Measurements from ENCODE around the gene CCND1.

The CCND1 gene

DNA sequence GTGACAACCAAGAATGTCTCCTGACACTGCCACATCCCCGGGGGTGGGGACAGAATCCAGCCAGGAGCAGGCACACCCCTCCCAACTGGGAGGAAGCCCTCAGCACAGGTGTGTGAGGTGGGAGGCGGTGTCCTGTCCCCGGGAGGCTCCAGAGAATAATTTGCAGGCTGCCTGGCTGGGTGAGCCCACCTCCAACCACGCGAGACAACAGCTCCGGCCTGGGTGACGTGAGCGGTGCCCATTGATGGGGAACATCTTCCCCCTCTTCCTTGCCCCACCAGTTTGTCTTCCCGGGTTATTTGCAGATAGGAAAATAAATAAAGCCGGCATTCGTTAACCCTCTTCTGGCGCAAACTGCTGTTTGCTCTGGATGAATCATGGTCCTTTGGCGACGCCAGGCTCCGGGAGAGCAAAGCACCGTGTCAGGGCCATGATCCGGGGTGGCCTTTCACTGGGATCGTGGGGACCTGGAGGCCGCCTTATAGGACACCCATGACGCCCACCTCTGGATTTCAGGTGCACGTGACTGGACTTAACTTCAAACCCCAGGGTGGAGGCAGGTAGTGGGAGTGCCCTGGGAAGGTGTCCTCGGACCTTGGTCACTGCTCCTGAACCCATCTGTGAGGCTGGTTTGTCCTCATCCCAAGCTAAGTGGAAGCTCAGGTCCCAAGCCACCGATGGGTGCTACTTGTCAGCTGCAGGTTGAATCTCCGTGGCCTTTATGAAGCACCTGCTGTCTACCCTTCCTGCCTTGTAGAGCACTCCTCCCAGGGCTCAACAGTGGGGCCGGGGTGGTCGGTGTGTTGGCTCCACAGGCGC, 13.9 kb downstream of the CCND1 start:
- DNase-seq = no peak

DNA sequence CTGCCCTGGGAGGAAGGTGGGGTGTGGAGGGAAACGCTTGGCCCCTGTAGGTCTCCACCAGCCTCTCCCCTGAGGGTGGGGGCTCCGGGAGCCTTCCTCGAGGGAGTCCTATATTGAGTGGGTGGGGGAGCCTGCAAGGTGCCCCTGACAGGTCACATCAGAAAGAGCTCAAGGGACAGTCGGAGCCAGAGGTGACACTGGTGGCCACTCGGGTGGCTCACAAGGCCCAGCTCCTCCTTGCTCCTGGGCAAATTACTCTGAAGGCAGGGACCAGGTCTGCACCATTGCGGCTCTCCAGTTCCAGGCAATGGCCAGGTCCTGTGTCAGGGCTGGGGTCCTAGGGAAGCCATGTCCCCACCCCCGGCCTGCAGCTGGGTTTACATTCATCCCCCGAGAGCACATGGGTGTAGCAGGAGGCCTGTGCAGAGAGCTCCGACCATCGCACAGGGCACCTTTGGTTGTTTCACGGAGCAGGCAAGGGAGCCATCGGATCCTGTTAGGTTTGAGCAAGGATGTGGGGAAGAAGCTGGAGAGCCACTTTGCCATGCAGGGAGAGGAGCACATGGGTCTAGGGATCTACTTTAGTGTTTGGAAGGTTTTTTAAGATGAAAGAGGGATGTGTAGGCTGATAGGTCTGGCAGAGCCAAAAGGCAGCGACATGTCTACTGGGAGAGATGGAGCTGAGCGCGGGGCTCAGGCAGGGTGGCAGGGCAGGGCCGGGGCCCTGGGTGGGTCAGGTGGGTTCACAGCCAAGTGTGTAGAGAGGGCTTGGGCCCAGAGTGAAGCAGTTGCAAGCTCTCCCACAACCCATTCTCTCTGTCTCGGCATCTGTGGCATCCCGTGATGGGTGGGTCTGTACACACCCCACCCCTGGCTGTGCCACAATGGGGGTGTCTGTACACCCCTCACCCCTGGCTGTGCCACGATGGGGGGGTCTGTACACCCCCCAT, 14.8 kb downstream of the CCND1 start:
- no peak for DNase-seq

DNA sequence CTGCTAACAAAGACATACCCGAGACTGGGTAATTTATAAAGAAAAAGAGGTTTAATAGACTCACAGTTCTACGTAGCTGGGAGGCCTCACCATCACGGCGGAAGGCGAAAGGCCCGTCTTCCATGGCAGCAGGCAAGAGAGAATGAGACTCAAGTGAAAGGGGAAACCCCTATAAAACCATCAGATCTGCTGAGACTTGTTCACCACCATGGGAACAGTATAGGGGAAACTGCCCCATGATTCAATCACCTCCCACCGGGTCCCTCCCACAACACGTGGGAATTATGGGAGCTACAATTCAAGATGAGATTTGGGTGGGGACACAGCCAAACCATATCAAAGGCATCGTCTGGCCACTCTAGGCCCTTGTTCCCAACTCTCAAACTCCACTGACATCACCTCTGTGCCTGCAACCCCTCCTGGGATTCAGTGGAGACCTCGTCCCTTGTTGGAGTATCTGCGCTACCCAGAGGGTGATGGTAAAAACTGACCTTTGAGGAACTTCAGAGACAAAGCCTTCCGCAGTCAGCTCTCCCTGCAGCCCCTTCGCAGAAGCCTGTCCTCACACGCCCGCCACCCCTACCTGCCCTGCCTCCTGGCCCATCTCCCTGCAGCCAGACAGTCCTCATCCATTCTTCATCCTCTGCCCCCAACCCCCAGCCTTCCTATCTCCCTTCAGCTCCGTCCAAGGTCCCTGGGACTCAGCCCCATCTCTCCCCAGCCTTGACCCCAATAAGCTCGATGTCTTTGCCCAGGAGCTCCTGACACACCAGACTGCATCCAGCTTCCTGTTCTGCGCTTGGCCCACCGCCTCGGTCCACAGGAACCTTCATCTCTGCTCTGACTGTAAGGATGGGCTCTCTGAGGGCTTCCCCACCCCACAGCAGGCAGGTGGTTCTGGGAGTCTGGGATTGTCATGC, 15.8 kb downstream of the CCND1 start:
- no peak for DNase-seq

DNA sequence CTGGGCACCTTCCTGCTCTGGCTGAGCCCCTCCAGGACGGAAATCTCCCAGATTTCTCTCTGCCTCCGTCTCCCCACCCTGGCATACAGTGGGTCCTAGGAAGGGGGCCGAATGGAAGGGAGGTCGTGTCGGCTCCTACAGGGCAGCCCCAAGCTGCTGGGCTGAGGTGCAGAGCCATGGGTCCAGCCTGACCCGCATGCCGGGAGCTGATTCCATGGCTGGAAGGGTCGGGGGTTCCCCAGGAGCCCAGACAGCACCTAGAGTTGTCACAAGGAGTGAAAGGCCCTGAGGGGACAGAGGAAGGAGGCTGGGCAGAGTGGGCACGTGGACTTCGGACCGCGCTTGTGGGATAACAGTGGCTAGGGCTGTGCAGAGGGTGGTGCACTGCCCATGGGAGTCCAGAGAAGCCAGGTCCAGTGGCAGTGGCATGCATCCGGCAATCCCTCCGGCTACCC, 16.5 kb downstream of the CCND1 start:
- DNase-seq = no peak

DNA sequence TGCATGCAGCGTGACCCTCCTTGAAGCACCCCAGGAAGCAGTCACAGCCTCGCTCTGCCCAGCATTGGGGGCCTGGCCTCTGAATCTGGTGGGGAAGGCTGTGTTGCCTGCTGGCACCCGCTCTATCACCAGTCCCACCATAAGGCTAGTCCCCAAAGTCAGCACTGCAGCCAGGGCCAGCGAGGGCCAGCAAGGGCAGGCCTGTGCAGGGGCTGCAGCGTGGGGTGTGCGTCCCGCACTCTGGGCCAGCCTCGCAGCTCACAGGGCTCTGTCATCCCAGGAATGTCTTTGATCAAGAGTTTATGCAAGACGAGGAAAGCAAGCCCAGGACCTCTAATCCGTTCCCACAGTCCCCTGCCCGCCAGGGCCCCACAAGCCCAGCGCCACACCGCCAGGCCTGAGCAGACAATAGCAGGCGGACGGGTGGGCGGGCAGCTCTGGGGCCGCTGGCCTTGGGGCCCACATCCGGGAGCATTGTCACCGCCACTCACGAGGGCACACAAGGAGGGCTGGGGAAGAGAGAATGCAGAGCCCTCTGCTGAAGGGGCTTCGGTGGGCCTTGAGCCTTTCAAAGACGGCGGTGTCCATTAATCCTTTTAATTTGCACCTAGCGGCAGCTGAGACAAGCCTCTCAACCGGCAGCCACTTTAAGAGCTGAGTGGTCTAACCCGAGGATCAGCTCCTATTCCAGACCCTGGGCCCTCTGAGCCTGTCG, 17.1 kb downstream of the CCND1 start:
- DNase-seq = no peak

DNA sequence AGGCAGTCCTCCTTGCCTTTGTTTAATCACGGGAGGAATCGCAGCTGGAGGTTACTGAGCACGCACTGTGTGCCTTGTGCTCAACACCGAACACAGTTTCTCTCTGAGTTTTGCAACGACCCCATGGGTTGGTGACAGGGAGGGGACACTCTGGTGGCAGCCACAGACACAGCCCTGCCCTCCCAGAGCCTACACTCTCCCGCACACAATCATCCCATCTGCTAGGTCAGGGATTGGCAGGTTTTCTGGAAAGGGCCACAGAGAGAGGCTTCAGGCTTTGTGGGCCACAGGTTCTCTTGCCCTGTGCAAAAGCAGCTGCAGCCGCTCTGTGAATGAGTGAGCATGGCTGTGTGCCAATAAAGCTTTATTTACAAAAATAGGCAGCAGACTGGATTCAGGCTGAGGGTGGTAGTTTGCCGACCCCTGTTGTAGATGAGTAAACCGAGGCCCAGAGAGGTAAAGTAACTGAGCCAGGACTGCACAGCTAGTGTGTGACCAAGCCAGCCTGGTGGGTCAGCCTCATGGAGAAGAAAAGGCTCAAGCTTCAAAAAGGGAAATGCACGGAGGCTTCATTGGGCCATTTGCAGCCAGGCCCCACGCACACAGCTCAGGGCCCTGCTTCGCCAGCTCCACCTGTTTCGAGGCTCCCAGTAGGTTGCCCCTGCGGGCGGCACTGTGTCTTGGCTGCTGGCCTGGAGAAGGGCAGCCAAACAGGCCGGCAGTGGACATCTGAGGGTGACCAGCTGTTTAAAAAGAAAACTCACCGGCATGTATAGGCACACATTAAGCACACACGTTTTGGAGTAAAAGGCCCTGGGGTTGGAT, 17.9 kb downstream of the CCND1 start:
- DNase-seq = no peak

DNA sequence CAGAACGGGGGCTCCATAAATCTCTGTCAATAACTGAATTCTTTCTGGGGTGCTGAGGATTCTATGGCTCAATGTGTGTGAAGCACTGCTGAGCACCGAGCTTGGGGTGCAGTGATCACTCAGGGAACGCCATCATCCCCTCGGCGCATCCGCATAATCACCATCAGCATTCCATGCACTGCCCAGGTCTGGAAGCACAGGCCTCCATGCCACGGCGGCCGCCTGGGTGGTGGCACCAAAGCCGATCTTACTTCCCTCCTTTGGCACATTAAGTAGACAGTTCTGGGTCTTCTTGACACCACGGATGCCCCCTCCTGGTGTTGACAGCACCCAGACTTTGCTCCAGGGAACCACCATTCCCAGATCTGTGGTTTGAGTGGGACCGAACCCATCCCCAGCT, 18.6 kb downstream of the CCND1 start:
- no peak for DNase-seq

DNA sequence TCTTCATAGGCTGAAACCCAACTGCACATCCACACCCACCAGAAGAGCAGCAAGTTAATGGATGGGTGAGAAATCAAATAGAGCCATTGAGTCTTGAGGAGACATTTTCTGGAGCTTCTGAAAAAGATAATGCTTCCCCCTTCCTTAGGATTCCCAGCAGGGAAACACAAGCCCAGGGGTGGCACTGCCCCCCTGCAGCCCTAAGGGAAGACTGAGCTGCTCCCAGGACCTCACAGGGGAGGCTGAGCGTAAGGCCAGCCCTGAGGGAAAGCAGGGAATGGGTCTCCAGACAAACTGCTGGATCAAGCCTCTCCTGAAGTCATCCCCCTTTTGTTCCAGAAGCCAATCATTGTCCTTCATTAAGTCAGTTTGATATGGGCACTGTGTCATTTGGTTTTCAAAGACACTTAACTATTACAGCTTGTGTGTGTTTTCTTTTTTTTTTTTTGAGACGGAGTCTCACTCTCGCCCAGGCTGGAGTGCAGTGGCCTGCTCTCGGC, 19.1 kb downstream of the CCND1 start:
- no peak for DNase-seq

DNA sequence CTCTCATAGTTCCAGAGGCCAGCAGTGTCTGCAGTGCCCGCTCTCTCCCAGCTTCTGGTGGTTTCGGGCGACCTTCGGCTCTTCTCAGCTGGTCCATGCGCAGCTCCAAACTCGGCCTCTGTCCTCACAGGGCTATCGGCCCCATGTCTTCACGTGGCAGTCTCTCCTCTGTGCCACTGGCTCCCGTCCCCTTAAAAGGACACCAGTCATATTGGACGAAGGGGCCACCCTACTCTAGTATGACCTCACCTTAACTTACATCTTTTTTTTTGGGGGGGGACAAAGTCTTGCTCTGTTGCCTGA, 20.4 kb downstream of the CCND1 start:
- no peak for DNase-seq

DNA sequence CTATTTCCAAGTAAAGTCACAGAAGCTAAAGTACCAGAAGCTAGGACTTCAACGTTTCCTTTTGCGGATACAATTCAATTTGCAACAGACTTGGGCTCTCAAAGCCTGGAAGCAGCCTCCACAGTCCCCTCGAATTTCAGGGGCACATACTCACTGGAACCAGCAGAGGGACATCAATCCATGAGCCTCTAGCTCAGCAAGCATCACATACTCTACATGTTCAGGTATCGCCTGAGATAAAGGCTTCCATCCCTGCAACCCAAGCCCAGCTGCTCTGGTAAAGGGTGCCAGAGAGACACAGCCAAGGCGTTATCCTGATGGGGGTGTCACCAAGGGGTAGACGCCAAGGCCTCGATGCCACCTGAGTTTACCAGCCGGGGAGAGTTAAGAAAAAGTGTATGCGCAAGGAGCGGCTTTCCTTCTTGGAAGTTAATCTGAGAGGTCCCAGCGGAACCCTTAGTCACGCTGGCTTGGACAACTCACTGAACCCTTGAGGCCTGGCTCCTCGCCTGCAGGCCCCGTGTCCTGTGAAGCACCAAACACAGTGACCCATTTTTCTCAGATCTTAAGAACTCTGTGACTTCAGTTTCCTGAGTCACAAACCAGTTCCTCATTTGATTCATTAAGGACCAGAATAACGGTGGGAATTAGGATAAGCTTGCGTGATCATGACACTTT, 21.2 kb downstream of the CCND1 start:
- no peak for DNase-seq

DNA sequence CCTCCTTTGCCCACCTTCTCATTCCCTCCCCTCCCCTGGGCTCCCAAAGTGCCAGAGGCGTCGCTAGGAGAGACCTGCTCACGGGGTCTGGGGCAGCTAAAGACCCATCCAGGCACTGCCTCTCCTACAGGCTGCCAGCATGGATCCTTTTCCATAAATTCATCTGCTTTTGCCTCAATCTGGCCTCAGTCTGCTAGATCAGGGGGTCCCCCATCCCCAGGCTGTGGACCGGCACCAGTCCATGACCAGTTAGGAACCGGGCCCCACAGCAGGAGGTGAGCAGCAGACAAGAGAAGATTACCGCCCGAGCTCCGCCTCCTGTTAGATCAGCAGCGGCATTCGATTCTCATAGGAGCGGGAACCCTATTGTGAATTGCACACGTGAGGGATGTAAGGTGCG, 21.9 kb downstream of the CCND1 start:
- no peak for DNase-seq

DNA sequence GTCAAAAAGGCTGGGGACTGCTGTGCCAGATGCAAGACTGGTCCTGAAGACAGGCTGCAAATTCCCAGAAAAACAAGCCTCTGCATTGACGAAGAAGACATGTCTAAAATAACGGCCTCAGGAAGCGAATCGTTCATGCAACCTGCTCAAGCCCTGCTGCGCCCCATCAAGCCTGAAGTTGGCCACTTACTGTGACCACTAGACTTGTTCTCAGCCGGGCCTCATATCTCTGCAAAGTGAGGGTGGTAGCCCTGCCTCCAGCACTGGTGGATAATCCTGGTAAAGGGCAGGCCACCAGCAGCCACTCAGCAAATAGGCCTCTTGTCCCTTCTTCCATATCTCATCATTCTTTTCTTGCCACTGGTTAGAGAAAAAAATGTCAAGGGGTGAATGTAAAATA, 22.4 kb downstream of the CCND1 start:
- DNase-seq = no peak

DNA sequence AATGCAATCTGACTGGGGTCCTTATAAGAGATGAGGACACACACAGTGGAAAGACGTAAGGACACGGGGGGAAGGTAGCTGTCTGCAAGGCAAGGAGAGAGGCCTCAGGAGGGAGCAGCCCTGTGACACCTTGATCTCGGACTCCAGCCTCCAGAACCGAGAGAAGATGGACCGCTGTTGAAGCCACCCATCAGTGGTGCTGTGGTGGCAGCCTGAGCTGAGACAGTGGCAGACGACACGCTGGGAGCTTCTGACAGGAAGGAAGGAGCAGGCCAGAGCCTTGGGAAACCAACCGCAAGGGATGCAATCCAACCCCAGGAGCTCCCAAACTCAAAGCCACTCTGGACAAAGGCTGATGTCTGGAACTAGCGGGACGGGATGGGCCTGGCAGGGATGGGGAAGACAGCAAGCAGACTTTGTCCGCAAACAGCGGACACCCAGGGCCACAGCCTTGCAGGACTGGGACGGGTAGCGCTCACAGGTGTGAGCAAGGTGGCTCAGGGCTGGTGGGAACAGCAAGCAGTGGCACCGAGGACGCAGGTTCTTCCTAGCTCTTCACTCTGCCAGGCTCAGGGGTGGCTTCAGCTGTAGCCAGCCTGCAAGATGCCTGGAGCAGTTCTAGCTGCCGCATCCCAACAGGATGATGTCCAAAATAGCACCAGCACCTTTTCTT, 23.3 kb downstream of the CCND1 start:
- DNase-seq = no peak

DNA sequence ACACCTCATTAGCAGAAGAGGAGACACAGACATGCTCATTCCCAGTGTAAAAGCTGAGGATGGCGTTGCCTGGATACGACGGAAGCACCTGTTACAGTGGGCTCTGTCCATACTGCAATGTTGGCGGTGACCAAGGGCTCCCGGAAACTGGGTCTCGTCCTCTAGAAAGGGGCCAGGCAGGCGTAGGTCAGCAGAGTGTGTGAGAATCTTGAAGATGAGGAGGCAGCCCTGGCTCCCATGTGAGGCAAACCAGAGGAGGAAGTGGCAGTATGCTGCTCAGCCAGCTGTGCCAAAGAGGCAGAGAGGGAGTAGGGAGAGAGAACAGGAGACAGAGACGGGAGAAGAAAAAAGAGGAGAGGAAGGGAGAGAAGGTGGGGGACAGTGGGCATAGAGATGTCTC, 23.9 kb downstream of the CCND1 start:
- DNase-seq = no peak

DNA sequence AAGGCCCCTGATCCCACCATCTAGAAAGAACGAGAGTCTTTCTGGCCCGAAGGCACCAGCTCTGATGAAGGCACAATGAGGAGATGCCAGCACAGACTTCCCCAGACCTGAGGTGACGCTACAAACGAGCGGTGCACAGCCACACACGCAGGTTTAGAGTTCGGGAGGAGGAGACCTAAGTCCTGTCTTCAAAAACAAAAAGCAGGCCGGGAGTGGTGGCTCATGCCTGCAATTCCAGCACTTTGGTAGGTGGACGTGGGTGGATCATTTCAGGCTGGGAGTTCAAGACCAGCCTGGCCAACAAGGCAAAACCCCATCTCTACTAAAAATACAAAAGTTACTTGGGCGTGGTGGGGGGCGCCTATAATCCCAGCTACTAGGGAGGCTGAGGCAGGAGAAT, 24.7 kb downstream of the CCND1 start:
- no peak for DNase-seq

DNA sequence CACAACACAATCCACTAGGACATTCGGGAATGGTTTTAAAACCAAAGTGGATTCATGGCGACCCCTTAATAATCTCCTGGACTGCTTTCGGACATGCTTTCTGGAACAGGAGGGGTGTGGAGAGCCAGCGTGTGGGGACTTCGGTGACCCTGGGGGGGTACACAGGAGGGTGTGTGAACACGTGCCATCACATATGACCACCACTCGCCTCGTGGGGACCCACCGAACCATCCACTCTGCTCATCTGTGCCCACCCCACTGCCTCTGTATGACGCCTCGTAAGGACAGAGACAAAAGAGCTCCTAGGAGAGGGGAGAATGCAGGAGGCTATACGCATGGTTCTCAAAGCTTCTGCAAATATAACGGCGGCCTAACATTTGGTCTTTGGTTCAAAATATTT, 25.3 kb downstream of the CCND1 start:
- DNase-seq = no peak

DNA sequence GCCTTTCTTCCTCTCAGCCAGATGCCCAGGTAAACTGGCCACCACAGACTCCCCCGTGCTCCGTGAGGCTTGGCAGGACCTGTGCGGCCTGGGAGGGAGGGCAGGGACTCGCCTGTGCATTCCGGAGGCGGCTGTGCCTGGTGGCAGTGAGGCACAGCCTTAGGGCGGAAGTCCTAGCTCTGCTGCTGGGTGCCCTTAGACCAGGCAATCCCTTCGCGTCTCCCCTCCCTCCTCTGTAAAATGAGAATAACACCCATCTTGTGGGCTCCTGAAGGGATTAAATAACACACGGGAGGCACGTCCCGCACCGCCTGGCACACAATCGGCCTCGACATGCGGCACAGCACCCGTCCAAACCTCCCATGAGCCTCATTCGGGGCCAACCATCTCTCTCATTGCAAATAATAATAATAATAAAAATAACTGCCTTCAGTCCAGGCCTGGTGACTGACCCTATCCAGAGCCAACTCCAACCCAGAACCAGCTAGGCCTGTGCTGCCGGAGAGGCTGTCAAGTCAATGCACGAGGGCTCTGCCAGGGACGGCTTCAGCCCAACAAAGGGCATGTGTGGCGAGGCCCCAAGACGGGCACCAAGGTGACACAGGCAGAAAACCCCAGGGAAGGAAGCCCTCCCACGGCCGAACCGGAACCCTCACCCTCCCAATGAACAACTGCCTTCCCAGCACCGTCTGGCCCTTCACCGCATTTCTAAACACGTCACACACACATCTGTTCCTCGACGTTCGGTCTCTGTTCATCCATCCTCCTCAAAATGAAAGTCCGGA, 26.0 kb downstream of the CCND1 start:
- no peak for DNase-seq

DNA sequence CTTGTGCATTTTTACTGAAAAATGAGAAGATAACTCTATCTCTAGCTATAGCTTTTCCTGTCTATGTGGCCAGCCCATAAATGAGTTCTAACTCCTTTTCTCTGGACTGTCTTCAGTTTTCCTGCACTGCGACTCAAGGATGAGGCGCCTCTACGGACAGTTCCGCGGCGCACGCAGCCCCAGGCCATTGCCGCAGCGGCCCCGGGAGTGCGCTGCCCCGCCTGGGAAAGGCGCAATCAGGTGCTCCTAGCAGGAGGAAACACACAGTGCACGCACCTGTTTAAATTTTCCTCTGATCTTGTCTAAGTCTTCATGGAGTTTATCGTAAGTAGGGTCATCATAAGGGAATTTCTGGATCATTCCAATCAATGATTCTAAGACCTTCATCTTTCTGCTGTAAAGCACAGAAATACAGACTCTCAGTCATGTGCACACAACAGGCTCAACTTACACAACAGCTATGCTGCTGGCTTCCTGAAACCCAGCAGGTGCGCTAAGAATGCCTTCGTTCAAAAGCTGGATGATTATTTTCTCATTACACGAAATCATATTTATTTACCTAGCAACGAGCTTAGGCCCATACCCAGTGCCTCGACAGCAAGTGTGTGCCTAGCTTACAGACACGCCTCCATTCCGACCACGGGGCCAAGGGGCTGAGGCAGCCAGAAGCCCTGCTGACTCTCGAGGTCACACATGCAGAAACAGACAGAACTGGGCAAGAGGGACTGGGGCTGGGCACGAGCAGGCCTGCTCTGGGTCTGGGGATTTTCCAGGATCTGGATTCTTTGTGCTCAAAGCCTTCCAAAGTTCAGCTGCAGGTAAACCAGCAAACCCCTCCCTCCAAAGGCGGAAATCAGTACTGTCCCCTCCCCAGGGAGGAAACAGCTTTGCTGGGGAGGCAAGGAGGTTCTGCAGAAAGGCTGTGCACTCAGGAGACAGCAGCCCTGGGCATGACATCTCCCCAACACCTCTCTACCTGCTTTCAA, 27.0 kb downstream of the CCND1 start:
- DNase-seq = no peak
